ENCODE data around the gene KRTAP5-9. TPM values are rescaled to one million over a fixed set of nuclear protein-coding genes. Genes with fewer than 3 reads are reported as not detected.
"Not testable (repeated sequence)": the region's sequence is repeated elsewhere in the genome, so short reads cannot be mapped to it uniquely, and the experiment has no call there.

Gene KRTAP5-9
- total and polyA plus RNA-seq, 2 experiments from 2014 or later: 0.24 TPM; not detected in 1

GRCh38 chr11:71566081-71566620 is 17.9 kb downstream of the KRTAP5-9 start (continued):
- TF ChIP-seq, protein P1, sequence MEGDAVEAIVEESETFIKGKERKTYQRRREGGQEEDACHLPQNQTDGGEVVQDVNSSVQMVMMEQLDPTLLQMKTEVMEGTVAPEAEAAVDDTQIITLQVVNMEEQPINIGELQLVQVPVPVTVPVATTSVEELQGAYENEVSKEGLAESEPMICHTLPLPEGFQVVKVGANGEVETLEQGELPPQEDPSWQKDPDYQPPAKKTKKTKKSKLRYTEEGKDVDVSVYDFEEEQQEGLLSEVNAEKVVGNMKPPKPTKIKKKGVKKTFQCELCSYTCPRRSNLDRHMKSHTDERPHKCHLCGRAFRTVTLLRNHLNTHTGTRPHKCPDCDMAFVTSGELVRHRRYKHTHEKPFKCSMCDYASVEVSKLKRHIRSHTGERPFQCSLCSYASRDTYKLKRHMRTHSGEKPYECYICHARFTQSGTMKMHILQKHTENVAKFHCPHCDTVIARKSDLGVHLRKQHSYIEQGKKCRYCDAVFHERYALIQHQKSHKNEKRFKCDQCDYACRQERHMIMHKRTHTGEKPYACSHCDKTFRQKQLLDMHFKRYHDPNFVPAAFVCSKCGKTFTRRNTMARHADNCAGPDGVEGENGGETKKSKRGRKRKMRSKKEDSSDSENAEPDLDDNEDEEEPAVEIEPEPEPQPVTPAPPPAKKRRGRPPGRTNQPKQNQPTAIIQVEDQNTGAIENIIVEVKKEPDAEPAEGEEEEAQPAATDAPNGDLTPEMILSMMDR (conservative IDR thresholded peaks at IDR 0.05; ENCODE audit: low read depth in 2 of 2): no peak
- TF ChIP-seq ZNF331 (CRISPR knock-in tag; IDR thresholded peaks at IDR 0.05; ENCODE audit: low read depth): no peak
- TF ChIP-seq STAT1 (IDR thresholded peaks at IDR 0.05; ENCODE audit: unreplicated experiment): no peak
- no peak for TF ChIP-seq JUNB (IDR thresholded peaks at IDR 0.05; ENCODE audit: unreplicated experiment)
- no peak for TF ChIP-seq ETS1 (IDR thresholded peaks at IDR 0.05)

DNA sequence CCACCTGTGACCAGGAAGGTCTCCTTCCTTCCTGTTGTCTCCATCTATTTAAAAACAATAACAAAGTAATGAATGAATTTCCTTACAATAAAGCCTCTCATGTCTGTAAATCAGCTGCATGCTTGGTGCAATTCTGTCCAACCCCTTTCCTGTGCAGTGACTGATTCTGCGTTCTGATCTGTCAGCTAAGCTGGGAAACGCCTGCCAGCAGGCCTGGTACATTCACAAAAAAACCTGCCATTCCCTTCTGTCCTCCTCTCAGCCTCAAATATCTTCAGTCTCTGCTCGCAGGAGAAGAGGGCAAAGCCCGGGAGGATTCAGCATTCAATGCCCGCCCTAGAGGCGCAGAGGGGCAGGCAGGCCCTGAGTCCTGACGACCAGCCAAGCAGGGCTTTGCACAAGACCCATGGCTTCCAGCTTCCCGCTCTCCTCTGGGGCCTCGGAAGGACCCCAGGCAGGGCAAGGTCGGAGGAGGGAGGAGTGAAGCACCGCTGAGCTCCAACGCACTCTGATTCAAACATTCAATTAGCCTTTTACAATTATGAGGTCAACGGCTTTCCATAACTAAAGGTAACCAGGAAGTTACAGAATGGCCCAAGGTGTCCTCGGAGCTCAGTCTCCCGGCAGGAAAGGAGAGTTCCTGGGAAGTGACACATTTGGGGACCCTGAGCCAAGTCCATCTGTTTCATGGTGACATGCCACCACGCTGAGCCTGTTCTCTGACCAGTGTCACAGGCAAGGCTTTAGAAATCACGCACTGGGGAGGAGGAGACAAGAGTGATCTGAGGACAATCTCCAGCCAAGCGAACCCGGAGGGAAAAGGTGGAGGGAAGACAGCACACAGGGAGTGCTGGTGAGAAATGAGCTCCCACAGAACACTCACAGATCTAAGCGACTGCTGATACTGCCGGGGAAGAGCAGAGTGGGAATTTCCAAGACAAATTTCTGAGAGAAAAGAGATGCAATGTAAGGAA is 18.7 kb downstream of the KRTAP5-9 start:
- Histone ChIP-seq H2AFZ (peak overlapping the region; percentile 78), H3K4me1 (ENCODE audit: insufficient read depth) (peaks cover 16% of the 10 kb centered on the region)
- peak; percentile 45 for ATAC-seq
- not testable (repeated sequence) for DNase-seq (ENCODE audit: low spot score); H3K27me3 ChIP-seq (ENCODE audit: insufficient read depth); H3K4me2 ChIP-seq; H3K27ac ChIP-seq (ENCODE audit: low read depth); H3F3A ChIP-seq (replicated peaks; ENCODE audit: low read depth); H3K9me2 ChIP-seq (ENCODE audit: insufficient read depth); H3K36me3 Mint-ChIP-seq (ENCODE audit: low read depth); H3K9me3 Mint-ChIP-seq; H3K4me3 ChIP-seq; H3K36me3 ChIP-seq (ENCODE audit: insufficient read depth); H3K79me2 ChIP-seq (replicated peaks; ENCODE audit: insufficient read depth); H3K4me3 Mint-ChIP-seq; H4K20me1 ChIP-seq (replicated peaks; ENCODE audit: insufficient read depth)
- Mint-ChIP-seq H3K27ac (0 out of 2 replicates have a peak overlapping the region, but pooled peaks have one; percentile 18), H3K27me3 (ENCODE audit: insufficient read depth, low read depth, poor library complexity) (peaks cover 17% of the 10 kb centered on the region), H3K4me1 (peaks cover 44% of the 10 kb centered on the region)

- H3K4me1 ChIP-seq (ENCODE audit: insufficient read depth): peaks cover 16% of the 10 kb centered on the region
- DNase-seq (ENCODE audit: low spot score); H4K20me1 ChIP-seq (replicated peaks; ENCODE audit: insufficient read depth); H2AFZ ChIP-seq; H3K79me2 ChIP-seq (replicated peaks; ENCODE audit: insufficient read depth); H3K27ac Mint-ChIP-seq; H3K36me3 Mint-ChIP-seq (ENCODE audit: low read depth); ATAC-seq; H3K27ac ChIP-seq (ENCODE audit: low read depth); H3K4me3 ChIP-seq; H3K9me3 Mint-ChIP-seq; H3K4me3 Mint-ChIP-seq; H3K4me2 ChIP-seq; H3K36me3 ChIP-seq (ENCODE audit: insufficient read depth); H3F3A ChIP-seq (replicated peaks; ENCODE audit: low read depth); H3K27me3 ChIP-seq (ENCODE audit: insufficient read depth); H3K9me2 ChIP-seq (ENCODE audit: insufficient read depth): not testable (repeated sequence)
- Mint-ChIP-seq H3K27me3 (ENCODE audit: insufficient read depth, low read depth, poor library complexity) (peaks cover 17% of the 10 kb centered on the region), H3K4me1 (peaks cover 44% of the 10 kb centered on the region)
Observed at GRCh38 chr11:71567633-71568032, 19.4 kb downstream of the KRTAP5-9 start.
